MG63 (cell line): ENCODE results near the gene ZFAND2B. TPM values are rescaled to one million over a fixed set of nuclear protein-coding genes. Genes with fewer than 3 reads are reported as not detected.

ENCODE experiments used
- DNase-seq: peaks from one replicate; pipeline ENCODE4 v3.0.0-alpha.2; 2020
- H3K27me3 ChIP-seq: fragments of 250-450 bp; sonication (Bioruptor Pico); 2 replicates; pipeline ENCODE4 v1.5.1; 2020; ENCODE audit warnings: mild to moderate bottlenecking, moderate library complexity
- H3K36me3 ChIP-seq: fragments of 250-450 bp; sonication (Bioruptor Pico); 2 replicates; pipeline ENCODE4 v1.5.1; 2020; ENCODE audit warnings: mild to moderate bottlenecking, moderate library complexity
- H3K4me3 ChIP-seq: fragments of 250-450 bp; sonication (Bioruptor Pico); 2 replicates; pipeline ENCODE4 v1.5.1; 2020; ENCODE audit warnings: mild to moderate bottlenecking, moderate library complexity
- H3K9me3 ChIP-seq: fragments of 250-450 bp; sonication (Bioruptor Pico); 2 replicates; pipeline ENCODE4 v1.5.1; 2020; ENCODE audit warnings: mild to moderate bottlenecking, moderate library complexity
- total RNA-seq: library from RNA; depleted of rRNA; stranded (reverse); fragments of >200 nt; shearing (Covaris generic); gene quantifications from 2 replicates; pipeline ENCODE4 v1.2.3, GENCODE V29; 2014; ENCODE audit warnings: low replicate concordance

ZFAND2B gene
- total RNA-seq, 1 experiment from 2014 or later, result 72.7 TPM

DNA sequence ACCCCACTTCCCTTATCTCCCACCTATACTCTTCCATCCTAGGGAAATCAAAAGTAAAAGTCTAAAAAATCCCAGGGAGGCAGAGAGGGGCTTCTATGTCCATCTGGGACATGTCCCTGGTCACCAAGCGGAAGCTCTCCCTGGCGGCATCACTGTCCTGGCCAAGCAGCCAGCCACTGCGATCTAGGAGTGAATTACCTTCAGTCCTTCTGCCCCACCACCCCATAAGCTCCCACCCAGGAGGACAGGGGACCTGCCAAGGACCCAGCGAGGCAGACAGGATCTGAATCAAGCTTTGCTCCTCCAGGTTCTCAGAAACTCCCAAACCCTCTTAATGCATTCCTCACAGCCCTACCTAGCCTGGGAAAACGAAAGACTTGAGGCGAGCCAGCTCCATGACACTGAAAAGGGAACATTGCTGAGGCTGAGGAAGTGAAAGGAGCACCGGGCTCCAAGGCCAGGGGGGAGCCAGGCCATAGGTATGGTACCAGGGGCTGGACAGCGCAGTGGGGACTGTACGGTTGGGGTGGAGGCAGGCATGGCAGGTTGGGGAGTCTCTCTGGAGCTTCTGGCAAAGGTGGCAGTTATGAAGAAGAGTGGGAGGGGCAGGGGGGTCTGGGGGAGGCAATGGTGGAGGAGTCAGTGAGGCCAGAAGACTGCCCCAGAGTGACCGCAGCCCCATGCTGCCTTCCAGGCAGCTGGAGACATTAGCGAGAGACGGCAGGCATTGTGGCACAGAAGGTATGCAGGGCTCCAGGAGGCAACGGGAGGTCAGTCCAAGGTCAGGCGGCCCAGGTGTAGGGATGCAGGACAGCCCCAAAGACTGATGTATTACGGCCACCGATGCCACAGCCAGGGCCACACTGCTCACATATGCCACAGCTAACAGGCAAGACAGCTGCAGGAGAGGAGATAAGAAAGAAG is 34.1 kb upstream of the ZFAND2B start:
- H3K4me3 ChIP-seq, result no peak overlapping the region
- peaks cover 23% of the 10 kb centered on the region for H3K36me3 ChIP-seq
- DNase-seq, result no peak
- H3K27me3 ChIP-seq, result no peaks in the 10 kb centered on the region
- no peaks in the 10 kb centered on the region for H3K9me3 ChIP-seq

DNA sequence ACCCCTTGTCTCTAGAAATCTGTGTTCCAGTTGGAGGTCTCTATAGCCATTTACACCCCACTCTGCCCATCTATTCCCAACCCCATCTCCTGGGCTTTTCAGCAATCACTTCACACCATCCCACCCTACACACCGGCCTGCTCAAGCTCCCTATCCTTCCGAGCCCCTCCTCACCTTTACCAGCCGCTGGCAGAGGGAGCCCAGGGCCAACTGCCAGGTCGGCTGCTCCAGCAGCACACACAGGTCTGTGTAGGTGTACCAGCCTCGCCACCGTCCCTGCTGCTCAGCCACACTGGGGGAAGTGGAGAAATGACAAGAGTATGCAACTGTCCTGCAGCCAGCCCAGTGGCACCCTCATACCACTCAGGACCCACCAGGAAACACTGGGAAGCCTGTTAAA is 33.4 kb upstream of the ZFAND2B start:
- DNase-seq, result no peak
- Histone ChIP-seq H3K27me3 (no peaks in the 10 kb centered on the region), H3K36me3 (peaks cover 23% of the 10 kb centered on the region), H3K4me3 (no peak overlapping the region), H3K9me3 (no peaks in the 10 kb centered on the region)

DNA sequence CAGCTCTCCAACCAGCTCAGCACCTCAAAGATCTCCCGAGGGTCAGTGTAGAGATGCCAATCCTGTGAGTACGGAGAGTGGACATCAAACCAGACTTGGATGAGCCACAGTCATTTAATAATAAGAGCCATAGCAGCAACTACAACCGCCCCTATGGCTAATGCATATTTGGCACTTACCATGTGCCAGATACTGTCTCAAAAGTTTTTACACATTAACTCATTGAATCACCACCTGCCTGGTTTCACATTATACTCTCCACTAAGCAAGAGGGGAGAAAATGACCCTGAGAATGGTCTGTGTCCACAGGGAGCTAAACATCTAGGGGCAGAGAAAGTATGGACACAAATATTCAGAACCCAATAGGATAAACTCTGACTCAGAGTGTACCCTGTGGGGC is 32.4 kb upstream of the ZFAND2B start:
- DNase-seq, result no peak
- no peaks in the 10 kb centered on the region for H3K27me3 ChIP-seq
- H3K36me3 ChIP-seq, result peaks cover 27% of the 10 kb centered on the region
- H3K9me3 ChIP-seq, result no peaks in the 10 kb centered on the region
- no peak overlapping the region for H3K4me3 ChIP-seq

DNA sequence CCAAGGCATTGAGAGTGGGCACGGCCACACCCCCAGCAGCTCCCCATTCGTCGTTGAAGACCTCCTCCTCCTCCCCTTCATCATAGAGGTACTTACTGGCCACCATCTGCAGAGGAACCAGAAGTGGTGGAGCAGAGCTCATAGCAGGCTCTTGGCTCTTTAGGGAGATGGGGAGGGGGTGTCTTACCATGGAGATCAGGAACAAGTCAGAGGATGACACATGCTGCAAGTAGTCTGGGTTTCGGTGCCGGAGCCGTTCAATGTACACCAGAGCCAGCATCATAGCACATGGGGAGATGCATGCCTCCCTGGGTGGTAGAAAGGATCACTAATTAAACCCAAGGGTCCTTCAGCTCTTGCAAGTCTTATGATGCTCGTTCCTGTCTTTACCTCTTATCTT is 31.8 kb upstream of the ZFAND2B start:
- H3K36me3 ChIP-seq, result peaks cover 33% of the 10 kb centered on the region
- DNase-seq, result no peak
- no peaks in the 10 kb centered on the region for H3K9me3 ChIP-seq
- H3K4me3 ChIP-seq, result no peak overlapping the region
- no peaks in the 10 kb centered on the region for H3K27me3 ChIP-seq

DNA sequence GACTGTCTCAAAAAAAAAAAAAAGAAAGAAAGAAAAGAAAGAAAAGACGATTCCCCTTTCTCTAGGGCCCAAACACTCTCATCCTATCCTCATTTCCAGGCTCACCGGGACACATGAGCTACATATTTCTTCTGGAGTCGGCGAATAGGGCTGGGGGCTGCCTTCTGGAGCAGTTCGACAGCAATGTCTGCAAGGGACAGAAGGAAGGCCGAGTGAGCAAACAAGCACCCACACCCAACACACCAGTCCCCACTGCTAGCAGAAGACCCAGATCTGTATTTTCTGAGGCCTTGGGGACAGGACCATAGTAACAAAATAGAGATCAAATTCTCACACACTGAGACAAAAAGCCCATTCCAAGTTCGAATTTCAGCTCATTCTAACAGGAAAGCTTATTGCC is 31.1 kb upstream of the ZFAND2B start:
- DNase-seq, result no peak
- Histone ChIP-seq H3K9me3 (no peaks in the 10 kb centered on the region), H3K27me3 (no peaks in the 10 kb centered on the region), H3K4me3 (peak overlapping the region; percentile 98), H3K36me3 (peaks cover 40% of the 10 kb centered on the region)

DNA sequence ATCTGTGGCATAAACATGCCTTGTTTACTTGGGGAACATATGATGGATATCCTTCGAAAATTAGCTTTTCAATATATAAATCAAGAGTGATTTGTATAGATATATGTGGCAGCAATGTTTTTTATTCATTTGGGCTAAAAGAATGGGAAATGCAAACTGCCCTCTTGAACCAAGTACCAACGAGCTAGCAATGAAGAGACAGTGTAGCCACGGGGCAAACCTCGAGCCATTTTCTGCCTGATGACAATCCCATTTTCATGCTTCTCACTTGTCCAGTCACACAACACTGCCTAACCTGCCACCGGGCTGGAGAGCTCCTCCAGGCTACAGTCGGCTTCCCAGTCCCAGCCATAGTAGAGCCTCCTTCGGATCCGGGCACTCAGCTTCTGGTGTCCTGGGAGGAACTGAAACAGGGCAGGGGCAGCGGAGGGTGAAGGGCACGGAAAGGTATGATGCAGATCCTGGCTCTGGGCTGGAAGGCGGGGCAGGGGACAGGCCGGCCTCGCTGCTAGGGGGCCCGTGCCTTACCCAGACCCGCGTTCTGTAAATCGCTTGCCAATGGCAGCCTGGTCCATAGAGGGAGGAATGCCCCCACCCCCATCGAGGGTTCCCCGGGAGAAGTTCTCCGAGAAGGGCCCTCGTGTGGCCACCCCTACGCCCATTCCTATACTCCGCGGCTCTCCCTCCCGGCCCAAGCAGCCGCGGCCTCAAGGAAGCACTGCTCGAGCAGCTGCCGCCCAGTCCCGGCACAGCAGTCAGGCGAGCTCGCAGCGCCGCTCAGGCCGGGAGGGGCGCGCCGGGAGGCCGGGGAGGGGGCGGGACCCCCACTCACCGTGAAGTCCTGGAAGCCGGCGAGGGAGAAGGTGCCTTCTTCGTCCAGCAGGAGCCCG is 30.4 kb upstream of the ZFAND2B start:
- H3K27me3 ChIP-seq, result no peaks in the 10 kb centered on the region
- peaks cover 42% of the 10 kb centered on the region for H3K36me3 ChIP-seq
- no peaks in the 10 kb centered on the region for H3K9me3 ChIP-seq
- peak overlapping the region; percentile 98 for H3K4me3 ChIP-seq
- DNase-seq, result peak; percentile 49

DNA sequence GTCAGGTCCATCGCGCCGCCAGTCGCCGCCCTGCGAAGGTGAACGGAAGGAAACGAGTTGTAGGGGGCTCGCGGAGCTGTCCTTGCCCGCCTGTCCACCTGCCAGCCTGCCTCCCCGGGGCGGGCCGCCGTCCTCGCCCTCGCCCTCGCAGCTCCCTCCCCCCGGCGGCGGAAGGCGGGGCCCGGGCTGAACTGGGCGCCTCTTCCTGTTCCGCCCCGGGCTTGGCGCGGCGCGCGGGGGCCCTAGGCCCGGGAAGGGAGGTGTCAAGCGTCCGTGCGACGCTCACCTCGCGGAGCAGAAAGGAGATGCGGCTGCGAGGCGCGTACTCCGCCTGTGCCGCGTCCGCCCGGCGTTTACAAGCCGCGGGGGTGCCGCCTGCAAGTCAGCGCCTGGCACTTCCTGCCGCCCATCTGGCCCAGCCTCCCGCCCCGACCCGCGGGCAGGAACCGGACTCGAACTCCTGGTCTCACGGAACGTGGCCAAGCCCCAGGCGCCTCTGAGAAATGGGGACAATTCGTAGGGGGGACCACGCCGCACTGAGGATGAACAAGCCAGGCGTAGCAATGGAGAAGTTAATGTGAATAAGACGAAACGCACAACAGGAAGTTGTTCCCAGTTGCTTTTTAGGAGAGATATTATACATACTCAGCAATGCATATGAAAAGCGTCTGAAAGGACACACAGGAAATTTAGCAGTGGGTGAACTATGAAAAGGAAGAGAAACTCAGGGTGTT is 29.6 kb upstream of the ZFAND2B start, which contains the start of gene CNPPD1:
CNPPD1 (minus strand) TSS at position 108 of the 734 bp plus-strand sequence; CDS start at position 11, 97 bp downstream.
- Histone ChIP-seq H3K4me3 (peak within 1 kb of the TSS; percentile 98), H3K27me3 (no peaks in the 10 kb centered on the region), H3K36me3 (peaks cover 49% of the 10 kb centered on the region), H3K9me3 (no peaks in the 10 kb centered on the region)
- peak; percentile 89 for DNase-seq

DNA sequence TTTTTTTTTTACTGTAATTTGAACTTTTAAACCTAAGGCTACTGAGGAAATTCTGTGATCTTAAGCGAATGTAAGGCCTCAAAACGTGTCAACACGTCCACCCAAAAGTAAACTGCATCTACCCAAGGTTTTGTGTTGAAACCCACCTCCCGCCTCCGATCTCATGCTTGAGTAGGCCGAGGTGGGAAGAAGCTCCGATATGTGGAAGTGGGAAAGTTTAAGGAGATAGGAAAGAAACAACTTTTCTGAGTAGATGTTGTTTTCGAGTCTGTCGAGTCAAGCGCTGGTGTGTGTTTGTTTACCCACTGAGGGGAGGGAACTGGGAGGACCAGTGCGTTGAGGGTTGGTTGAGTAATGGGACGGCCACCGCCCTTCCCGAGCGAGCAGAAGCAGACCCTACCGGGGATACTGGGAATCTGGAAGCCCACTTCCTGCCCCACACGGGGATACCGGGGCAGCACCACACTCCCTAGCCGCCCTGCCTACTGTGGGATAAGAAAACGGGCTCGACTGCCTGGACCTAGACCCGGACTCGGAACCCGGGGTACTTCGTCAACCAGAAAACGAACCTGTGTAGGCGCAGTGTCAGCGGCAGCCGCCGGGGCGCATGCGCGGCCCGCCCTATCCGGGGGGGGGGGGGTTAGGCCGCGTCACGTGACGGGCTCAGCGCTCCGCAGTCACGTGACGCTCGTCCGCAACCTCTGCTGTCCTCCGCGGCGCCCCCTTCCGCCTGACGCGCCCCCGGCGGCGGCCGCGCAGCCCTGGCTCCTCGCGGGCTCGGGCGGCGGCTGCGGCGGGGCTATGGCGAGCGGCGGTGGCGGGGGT is 28.8 kb upstream of the ZFAND2B start, which contains the start of gene RETREG2:
RETREG2 (plus strand) TSS at position 724 of the 825 bp plus-strand sequence; CDS start at position 802, 78 bp downstream.
- Histone ChIP-seq H3K4me3 (peak within 1 kb of the TSS; percentile 98), H3K9me3 (no peaks in the 10 kb centered on the region), H3K27me3 (no peaks in the 10 kb centered on the region), H3K36me3 (peaks cover 55% of the 10 kb centered on the region)
- DNase-seq, result peak; percentile 87

DNA sequence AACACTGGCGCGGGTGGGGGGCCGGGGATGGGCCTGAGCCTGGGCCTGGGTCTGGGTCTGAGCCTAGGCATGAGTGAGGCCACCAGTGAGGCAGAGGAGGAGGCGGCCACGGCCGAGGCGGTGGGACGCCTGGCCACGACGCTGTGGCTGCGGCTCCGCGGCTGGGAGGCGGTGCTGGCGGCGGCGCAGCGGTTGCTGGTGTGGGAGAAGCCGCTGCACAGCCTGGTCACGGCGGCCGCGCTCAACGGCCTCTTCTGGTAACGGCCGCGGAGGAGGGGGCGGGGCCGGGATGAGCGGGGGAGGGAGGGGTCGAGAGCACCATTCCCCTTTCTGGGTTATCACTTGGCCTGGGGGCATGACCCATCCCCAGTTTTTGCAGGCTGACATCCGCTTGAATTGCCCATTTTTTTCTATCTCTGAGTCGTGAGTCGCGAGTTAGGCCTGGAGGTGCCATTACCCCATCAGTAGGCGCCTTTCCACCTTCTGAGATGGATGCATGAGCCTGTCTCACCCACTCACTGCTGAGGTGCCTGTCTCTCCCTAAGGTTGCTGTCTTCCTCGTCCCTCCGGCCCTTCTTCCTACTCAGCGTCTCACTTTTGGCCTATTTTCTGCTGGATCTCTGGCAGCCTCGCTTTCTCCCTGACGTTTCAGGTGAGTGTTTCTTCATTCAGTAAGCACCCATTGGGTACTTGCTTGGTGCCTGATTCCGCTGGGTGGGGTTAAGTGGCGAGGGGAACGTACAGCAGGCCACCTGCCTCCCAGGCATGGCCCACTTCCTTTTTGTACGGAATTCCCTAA is 28.0 kb upstream of the ZFAND2B start:
- no peaks in the 10 kb centered on the region for H3K27me3 ChIP-seq
- DNase-seq, result peak; percentile 41
- H3K4me3 ChIP-seq, result peak overlapping the region; percentile 98
- no peaks in the 10 kb centered on the region for H3K9me3 ChIP-seq
- peaks cover 56% of the 10 kb centered on the region for H3K36me3 ChIP-seq

DNA sequence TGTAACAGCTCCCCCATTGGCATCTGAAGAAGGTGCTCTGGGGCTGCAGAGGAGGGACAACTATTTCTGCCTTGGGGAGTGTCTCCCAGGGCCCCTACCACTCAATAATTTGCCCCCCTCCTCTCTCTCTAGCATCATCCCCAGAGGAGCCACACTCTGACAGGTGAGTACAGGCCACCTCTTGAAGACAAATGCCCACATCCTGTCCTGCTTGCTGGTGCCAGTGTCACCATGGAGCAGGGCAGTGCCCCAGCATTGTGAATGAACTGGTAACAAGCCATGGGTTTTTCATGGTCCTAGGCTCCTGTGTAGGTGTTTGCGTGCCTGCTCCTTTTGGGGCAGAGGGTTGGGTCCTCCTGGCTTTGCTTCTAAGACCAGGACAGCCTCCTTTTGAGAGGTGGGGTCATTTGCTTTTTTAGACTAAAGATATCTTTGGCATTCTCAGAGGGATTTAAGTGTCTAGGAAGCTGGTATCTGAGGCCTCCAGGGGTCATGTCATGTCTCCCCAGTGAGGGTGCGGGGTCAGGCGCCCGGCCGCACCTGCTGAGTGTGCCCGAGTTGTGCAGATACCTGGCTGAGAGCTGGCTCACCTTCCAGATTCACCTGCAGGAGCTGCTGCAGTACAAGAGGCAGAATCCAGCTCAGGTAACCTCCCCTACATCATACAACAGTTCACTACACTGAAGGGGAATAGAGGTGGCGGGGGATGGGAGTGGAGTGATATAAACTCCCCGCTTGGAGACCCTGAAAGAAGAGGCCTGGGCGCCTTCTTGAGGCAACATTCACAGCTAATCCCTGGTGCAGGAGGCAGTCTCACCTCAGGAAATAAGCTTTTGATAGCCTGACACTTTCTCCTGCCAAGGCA is 26.7 kb upstream of the ZFAND2B start:
- no peak for DNase-seq
- Histone ChIP-seq H3K9me3 (no peaks in the 10 kb centered on the region), H3K36me3 (peaks cover 48% of the 10 kb centered on the region), H3K27me3 (no peaks in the 10 kb centered on the region), H3K4me3 (no peak overlapping the region; the same call in 1 of the 2 replicates)

DNA sequence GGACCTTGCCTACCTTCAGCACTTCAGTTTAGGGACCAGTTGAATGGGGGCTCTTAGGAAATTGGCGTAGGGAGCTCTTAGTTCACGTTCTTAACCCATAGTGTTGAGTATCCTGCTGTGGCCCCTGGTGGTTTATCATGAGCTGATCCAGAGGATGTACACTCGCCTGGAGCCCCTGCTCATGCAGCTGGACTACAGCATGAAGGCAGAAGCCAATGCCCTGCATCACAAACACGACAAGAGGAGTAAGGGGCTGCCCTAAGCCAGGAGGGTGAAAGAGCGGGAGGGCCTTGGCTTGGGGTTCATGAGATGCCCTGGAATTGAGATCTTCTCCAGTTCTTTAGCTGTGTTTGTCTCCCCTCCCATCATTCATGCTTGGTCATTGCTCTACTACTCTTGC is 25.6 kb upstream of the ZFAND2B start:
- no peaks in the 10 kb centered on the region for H3K27me3 ChIP-seq
- H3K4me3 ChIP-seq, result no peak overlapping the region
- peaks cover 45% of the 10 kb centered on the region for H3K36me3 ChIP-seq
- no peak for DNase-seq
- H3K9me3 ChIP-seq, result no peaks in the 10 kb centered on the region

DNA sequence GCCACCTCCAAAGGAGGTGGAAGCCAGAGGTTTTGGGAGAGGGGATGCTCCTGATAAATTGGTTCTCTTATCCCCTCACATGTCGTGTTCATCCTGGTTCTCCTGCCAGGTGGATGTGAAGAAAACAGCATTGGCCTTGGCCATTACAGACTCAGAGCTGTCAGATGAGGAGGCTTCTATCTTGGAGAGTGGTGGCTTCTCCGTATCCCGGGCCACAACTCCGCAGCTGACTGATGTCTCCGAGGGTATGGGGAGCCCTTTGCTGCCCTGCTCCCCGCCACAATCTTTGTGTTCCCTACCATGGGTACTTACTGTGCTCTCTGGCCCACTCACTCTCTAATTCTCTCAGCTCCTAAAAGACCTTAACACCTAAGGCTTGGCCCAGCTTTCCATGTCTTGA is 25.1 kb upstream of the ZFAND2B start:
- H3K36me3 ChIP-seq, result peaks cover 45% of the 10 kb centered on the region

DNA sequence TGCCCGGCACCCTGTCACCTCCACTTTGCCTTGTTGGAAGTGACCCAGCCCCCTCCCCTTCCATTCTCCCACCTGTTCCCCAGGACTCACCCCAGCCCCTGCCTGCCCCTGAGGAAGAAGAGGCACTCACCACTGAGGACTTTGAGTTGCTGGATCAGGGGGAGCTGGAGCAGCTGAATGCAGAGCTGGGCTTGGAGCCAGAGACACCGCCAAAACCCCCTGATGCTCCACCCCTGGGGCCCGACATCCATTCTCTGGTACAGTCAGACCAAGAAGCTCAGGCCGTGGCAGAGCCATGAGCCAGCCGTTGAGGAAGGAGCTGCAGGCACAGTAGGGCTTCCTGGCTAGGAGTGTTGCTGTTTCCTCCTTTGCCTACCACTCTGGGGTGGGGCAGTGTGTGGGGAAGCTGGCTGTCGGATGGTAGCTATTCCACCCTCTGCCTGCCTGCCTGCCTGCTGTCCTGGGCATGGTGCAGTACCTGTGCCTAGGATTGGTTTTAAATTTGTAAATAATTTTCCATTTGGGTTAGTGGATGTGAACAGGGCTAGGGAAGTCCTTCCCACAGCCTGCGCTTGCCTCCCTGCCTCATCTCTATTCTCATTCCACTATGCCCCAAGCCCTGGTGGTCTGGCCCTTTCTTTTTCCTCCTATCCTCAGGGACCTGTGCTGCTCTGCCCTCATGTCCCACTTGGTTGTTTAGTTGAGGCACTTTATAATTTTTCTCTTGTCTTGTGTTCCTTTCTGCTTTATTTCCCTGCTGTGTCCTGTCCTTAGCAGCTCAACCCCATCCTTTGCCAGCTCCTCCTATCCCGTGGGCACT is 24.0 kb upstream of the ZFAND2B start:
- H3K9me3 ChIP-seq, result no peaks in the 10 kb centered on the region
- peaks cover 45% of the 10 kb centered on the region for H3K36me3 ChIP-seq
- no peak for DNase-seq
- H3K4me3 ChIP-seq, result no peak overlapping the region
- no peaks in the 10 kb centered on the region for H3K27me3 ChIP-seq

More for the DNA sequence above, 25.1 kb upstream of the ZFAND2B start:
- no peak overlapping the region for H3K4me3 ChIP-seq
- H3K27me3 ChIP-seq, result no peaks in the 10 kb centered on the region
- DNase-seq, result no peak
- no peaks in the 10 kb centered on the region for H3K9me3 ChIP-seq
